GM12878 (cell line): ENCODE measurements around the gene ZSCAN20. TPM values are rescaled to one million over a fixed set of nuclear protein-coding genes. Genes with fewer than 3 reads are reported as not detected.

Experiments
- ATAC-seq: fragments of 200-7000 bp; cut with Tn5 transposase; 3 replicates; pipeline ENCODE4 v1.9.1; 2020; ENCODE audit warnings: mild to moderate bottlenecking, moderate library complexity
- BruUV-seq: library from RNA; stranded (reverse); fragments of 400-500 nt; replicated peaks from 2 replicates; lab custom pipeline; 2021; lab: Mats Ljungman, UMichigan
- CTCF ChIA-PET: fragments of 300-600 bp; sonication (Branson Sonifier 250); formaldehyde crosslinking; extraction: SDS; loops from one replicate; lab custom pipeline; 2021; ENCODE audit warnings: inconsistent platforms; lab: Yijun Ruan, JAX
- POLR2A ChIA-PET: fragments of 350-600 bp; formaldehyde crosslinking; extraction: SDS; loops from one replicate; lab custom pipeline; 2021; ENCODE audit warnings: inconsistent platforms; lab: Charles Lee
- RAD21 ChIA-PET: fragments of 300-600 bp; sonication (Branson Sonifier 250); formaldehyde crosslinking; loops from one replicate; lab custom pipeline; 2023; ENCODE audit warnings: antibody characterized with exemption; ENCODE audit not compliant: unreplicated experiment; lab: Charles Lee
- SMC1A ChIA-PET: fragments of 300-600 bp; sonication (Branson Sonifier 250); formaldehyde crosslinking; loops from one replicate; lab custom pipeline; 2023; ENCODE audit not compliant: unreplicated experiment, uncharacterized antibody; lab: Charles Lee
- DNase-seq: peaks from one replicate; pipeline ENCODE4 v3.0.0-alpha.2; 2011; ENCODE audit warnings: low read depth, low spot score
- FAIRE-seq: peaks from 3 replicates; lab custom pipeline; 2011; peaks lifted over from hg19 to GRCh38; lab: Jason Lieb, UNC
- H2AFZ ChIP-seq: 2 replicates; pipeline ENCODE4 v1.6.0; 2011; ENCODE audit warnings: low read depth, low read length, control low read depth; ENCODE audit not compliant: control insufficient read depth
- H3K27ac ChIP-seq: 2 replicates; pipeline ENCODE4 v1.5.1; 2011; ENCODE audit warnings: control low read depth; ENCODE audit not compliant: control insufficient read depth, insufficient read depth
- H3K27me3 ChIP-seq, 2 experiments: replicated peaks in 1 of 2; 2 replicates each; pipeline versions ENCODE4 v1.6.0 to v1.6.1; 2011; ENCODE audit warnings: low read length in 1 of 2; ENCODE audit not compliant: control insufficient read depth in 2 of 2, insufficient read depth in 2 of 2
- H3K36me3 ChIP-seq, 2 experiments: 2 replicates each; pipeline ENCODE4 v1.5.1; 2011; ENCODE audit warnings: low read length in 1 of 2; ENCODE audit not compliant: control insufficient read depth in 2 of 2, insufficient read depth in 2 of 2
- H3K4me1 ChIP-seq: 2 replicates; pipeline ENCODE4 v1.6.1; 2011; ENCODE audit warnings: mild to moderate bottlenecking, low read length, moderate library complexity, mixed read lengths; ENCODE audit not compliant: control insufficient read depth, insufficient read depth
- H3K4me2 ChIP-seq: 2 replicates; pipeline ENCODE4 v1.6.0; 2011; ENCODE audit warnings: control low read depth; ENCODE audit not compliant: control insufficient read depth, insufficient read depth
- H3K4me3 ChIP-seq: fragments of 200-600 bp; sonication (generic); 2 replicates; pipeline ENCODE4 v1.5.1; 2016
- H3K79me2 ChIP-seq: 2 replicates; pipeline ENCODE4 v1.6.0; 2011; ENCODE audit warnings: low read length; ENCODE audit not compliant: control insufficient read depth, insufficient read depth
- H3K9ac ChIP-seq: 2 replicates; pipeline ENCODE4 v1.8.0; 2011; ENCODE audit warnings: low read length, control low read depth, mixed read lengths; ENCODE audit not compliant: control insufficient read depth, insufficient read depth
- H3K9me3 ChIP-seq: replicated peaks from 3 replicates; pipeline ENCODE4 v1.5.1; 2011; ENCODE audit warnings: mild to moderate bottlenecking, low read length; ENCODE audit not compliant: control insufficient read depth, insufficient read depth
- H4K20me1 ChIP-seq: 2 replicates; pipeline ENCODE4 v1.6.0; 2011; ENCODE audit not compliant: control insufficient read depth, insufficient read depth
- ATF3 ChIP-seq: IDR thresholded peaks from 2 replicates; pipeline ENCODE4 v1.6.1; 2011; ENCODE audit warnings: low read depth, mild to moderate bottlenecking, low read length, moderate library complexity, borderline replicate concordance; ENCODE audit errors: extremely low read depth
- CBX3 ChIP-seq: fragments of 200-600 bp; sonication (generic); IDR thresholded peaks from 2 replicates; pipeline ENCODE4 v1.6.1; 2016; ENCODE audit warnings: low read depth, borderline replicate concordance
- E4F1 ChIP-seq: fragments of 450-650 bp; IDR thresholded peaks from 2 replicates; pipeline ENCODE4 v1.6.1; 2018; ENCODE audit warnings: borderline replicate concordance, mild to moderate bottlenecking; ENCODE audit not compliant: partially characterized antibody
- EP300 ChIP-seq, 2 experiments: fragments of 150-350 bp in 1 of 2; IDR thresholded peaks; 2 replicates each; pipeline ENCODE4 v1.6.1; 2011 to 2012; ENCODE audit warnings: low read depth in 2 of 2, low read length in 2 of 2, borderline replicate concordance in 1 of 2, improper control_type of control experiment in 1 of 2, inconsistent platforms in 1 of 2; ENCODE audit not compliant: control insufficient read depth in 1 of 2
- IRF5 ChIP-seq: fragments of 450-650 bp; IDR thresholded peaks from 2 replicates; pipeline ENCODE4 v1.6.1; 2017; ENCODE audit warnings: borderline replicate concordance
- MAX ChIP-seq: IDR thresholded peaks from 2 replicates; pipeline ENCODE4 v1.6.1; 2012; ENCODE audit warnings: low read depth, low read length, improper control_type of control experiment
- MLLT1 ChIP-seq: fragments of 450-650 bp; IDR thresholded peaks from 2 replicates; pipeline ENCODE4 v1.6.1; 2016; ENCODE audit warnings: mild to moderate bottlenecking
- PAX5 ChIP-seq: IDR thresholded peaks from 2 replicates; pipeline ENCODE4 v1.6.1; 2011; ENCODE audit warnings: low read depth, low read length, borderline replicate concordance
- POLR2AphosphoS5 ChIP-seq: IDR thresholded peaks from 2 replicates; pipeline ENCODE4 v1.6.1; 2011; ENCODE audit warnings: mild to moderate bottlenecking, low read length, inconsistent platforms
- TCF7 ChIP-seq: IDR thresholded peaks from 2 replicates; pipeline ENCODE4 v1.6.1; 2014; ENCODE audit warnings: antibody characterized with exemption, borderline replicate concordance
- ZBTB40 ChIP-seq: fragments of 450-650 bp; IDR thresholded peaks from 2 replicates; pipeline ENCODE4 v1.6.1; 2016; ENCODE audit warnings: mild to moderate bottlenecking, moderate library complexity, borderline replicate concordance
- ZNF207 ChIP-seq: fragments of 450-650 bp; IDR thresholded peaks from 2 replicates; pipeline ENCODE4 v1.6.1; 2014; ENCODE audit warnings: antibody characterized with exemption, mild to moderate bottlenecking, borderline replicate concordance
- WGBS: methylation state at CpG from one replicate; pipeline ENCODE4 v1.1.6; 2016; ENCODE audit warnings: low lambda C conversion rate; ENCODE audit not compliant: insufficient replicate concordance, insufficient coverage; ENCODE audit errors: missing lambda C conversion rate; 5-methylcytosine and 5-hydroxymethylcytosine counted together
- in situ Hi-C: fragments of 300-500 bp; cut with MboI; formaldehyde crosslinking; loops from 9 replicates; pipeline ENCODE4 v1.14.3; 2018; ENCODE audit warnings: mixed read lengths
- intact Hi-C: fragments of 100-400 bp; cut with micrococcal nuclease; formaldehyde crosslinking; loops from one replicate; pipeline ENCODE4 v1.14.2; 2022; ENCODE audit not compliant: unreplicated experiment
- polyA plus RNA-seq, 11 experiments: library from polyadenylated mRNA; depleted of rRNA in 4 of 11; unstranded in 6 of 11; stranded (reverse) in 5 of 11; fragments of >200 nt; fragmentation: Nextera tagmentation in 4 of 11; fragmentation: Illumina TruSeq in 1 of 11; extraction: Ambion mirVana in 4 of 11; extraction: Trizol in 1 of 11; gene quantifications; 1 replicate in 1 of 11; 2 replicates in 10 of 11; pipeline versions ENCODE4 v1.2.1 to v1.2.3, GENCODE V29; 2011 to 2016; ENCODE audit warnings: inconsistent platforms in 2 of 11, missing spikeins in 2 of 11, low read depth in 1 of 11
- total RNA-seq, 4 experiments: library from RNA; depleted of rRNA in 3 of 4; stranded (reverse); fragments of >200 nt in 3 of 4; fragmentation: Illumina TruSeq in 1 of 4; extraction: Trizol in 1 of 4; gene quantifications; 2 replicates each; pipeline versions ENCODE4 v1.2.1 to v1.2.3, GENCODE V29; 2013 to 2021

ZSCAN20 gene
- total and polyA plus RNA-seq, 10 of the 15 experiments (the other 5 are each of a cell fraction or from before 2014, with no cell fraction given), result 0.35 to 5.1 (median 2.4) TPM

GRCh38 chr1:33466159-33466558, 6.3 kb upstream of the ZSCAN20 start:
- 75% methylated on average over 6 of the region's 6 CpGs for WGBS
- no peak overlapping the region for H3K9ac ChIP-seq
- intact Hi-C loops, result no loop called here
- DNase-seq (no peak), ATAC-seq (no peak), FAIRE-seq (no peak)
- H3K4me3 ChIP-seq, result no peak overlapping the region
- CTCF ChIA-PET, result interaction anchor here (4.1 to 9.8 kb wide), 3 partner anchors 11 to 171 kb away, joined by 15 to 239 read pairs (median 81); no protein-coding TSS in a partner anchor
- peaks cover 35% of the 10 kb centered on the region for H3K4me1 ChIP-seq
- SMC1A ChIA-PET, result interaction anchor here (1.4 to 8.8 kb wide), 3 partner anchors 9 to 170 kb away, joined by 3 to 149 read pairs (median 112); no protein-coding TSS in a partner anchor
- no peaks in the 10 kb centered on the region for H3K9me3 ChIP-seq
- POLR2A ChIA-PET, result interaction anchor here (0.6 kb wide), 1 partner anchor 116 kb away, joined by 6 read pairs; no protein-coding TSS in a partner anchor
- H4K20me1 ChIP-seq, result no peaks in the 10 kb centered on the region
- H3K36me3 ChIP-seq, result no peaks in the 10 kb centered on the region
- no peaks in the 10 kb centered on the region for H3K79me2 ChIP-seq
- no TSS peak for BruUV-seq
- in situ Hi-C loops, result loop anchor here (5.0 kb wide), 2 partner anchors 99 to 169 kb away; no protein-coding TSS in a partner anchor
- no peaks in the 10 kb centered on the region for H3K27me3 ChIP-seq
- RAD21 ChIA-PET, result interaction anchor here (1.0 kb wide), 1 partner anchor 22 kb away, joined by 3 read pairs; no protein-coding TSS in a partner anchor
- no peak overlapping the region for H3K27ac ChIP-seq
- no peak overlapping the region for H2AFZ ChIP-seq
- no peak overlapping the region for H3K4me2 ChIP-seq
- no peak for TF ChIP-seq IRF5
- no peak for TF ChIP-seq MLLT1
- TF ChIP-seq EP300 (IDR thresholded peaks at IDR 0.05; ENCODE audit: borderline replicate concordance in 1 of 2, control insufficient read depth in 1 of 2, low read depth in 2 of 2, low read length in 2 of 2), result no peak
- no peak for TF ChIP-seq CBX3
- no peak for TF ChIP-seq MAX
- TF ChIP-seq POLR2AphosphoS5, result no peak
- TF ChIP-seq E4F1, result no peak
- no peak for TF ChIP-seq ATF3
- TF ChIP-seq TCF7, result no peak
- no peak for TF ChIP-seq ZBTB40
- TF ChIP-seq ZNF207, result no peak
- TF ChIP-seq PAX5, result no peak
